WTC11 (cell line): ENCODE data around the gene ZNF202. TPM values are rescaled to one million over a fixed set of nuclear protein-coding genes. Genes with fewer than 3 reads are reported as not detected.
A peak's percentile ranks its signal among the peaks of the same experiment; 100 is the strongest.

Experiments
- ATF6 ChIP-seq: sonication (generic); formaldehyde crosslinking; IDR thresholded peaks from 2 replicates; pipeline ENCODE4 v1.8.1; 2023; ENCODE audit warnings: mild to moderate bottlenecking, missing genetic modification reagents
- CBFB ChIP-seq: sonication (generic); formaldehyde crosslinking; IDR thresholded peaks from 2 replicates; pipeline ENCODE4 v1.8.1; 2022; ENCODE audit warnings: mild to moderate bottlenecking, low read depth, missing genetic modification reagents
- CREM ChIP-seq: sonication (generic); formaldehyde crosslinking; IDR thresholded peaks from 2 replicates; pipeline ENCODE4 v1.8.1; 2022; ENCODE audit warnings: mild to moderate bottlenecking, missing genetic modification reagents, moderate library complexity
- E2F1 ChIP-seq: sonication (generic); formaldehyde crosslinking; IDR thresholded peaks from 2 replicates; pipeline ENCODE4 v1.8.0; 2022; ENCODE audit warnings: mild to moderate bottlenecking, missing genetic modification reagents
- E2F5 ChIP-seq: sonication (generic); formaldehyde crosslinking; IDR thresholded peaks from 2 replicates; pipeline ENCODE4 v1.8.1; 2022; ENCODE audit warnings: mild to moderate bottlenecking, moderate library complexity, missing genetic modification reagents
- ESRRA ChIP-seq: sonication (generic); formaldehyde crosslinking; IDR thresholded peaks from 2 replicates; pipeline ENCODE4 v1.8.1; 2022; ENCODE audit warnings: mild to moderate bottlenecking, missing genetic modification reagents, borderline replicate concordance
- FOXK1 ChIP-seq: sonication (generic); formaldehyde crosslinking; IDR thresholded peaks from 2 replicates; pipeline ENCODE4 v1.8.0; 2022; ENCODE audit warnings: mild to moderate bottlenecking, moderate library complexity, missing genetic modification reagents
- FOXP1 ChIP-seq: sonication (generic); formaldehyde crosslinking; IDR thresholded peaks from 2 replicates; pipeline ENCODE4 v1.8.0; 2022; ENCODE audit warnings: missing genetic modification reagents, mild to moderate bottlenecking, moderate library complexity, borderline replicate concordance
- HMGXB4 ChIP-seq: sonication (generic); formaldehyde crosslinking; IDR thresholded peaks from 2 replicates; pipeline ENCODE4 v1.8.1; 2023; ENCODE audit warnings: mild to moderate bottlenecking, moderate library complexity, missing genetic modification reagents
- KAT7 ChIP-seq: sonication (generic); formaldehyde crosslinking; IDR thresholded peaks from 2 replicates; pipeline ENCODE4 v1.8.1; 2023; ENCODE audit warnings: missing genetic modification reagents, mild to moderate bottlenecking, borderline replicate concordance
- MAX ChIP-seq: sonication (generic); formaldehyde crosslinking; IDR thresholded peaks from 2 replicates; pipeline ENCODE4 v1.8.0; 2022; ENCODE audit warnings: mild to moderate bottlenecking, missing genetic modification reagents
- MLX ChIP-seq: sonication (generic); formaldehyde crosslinking; IDR thresholded peaks from 2 replicates; pipeline ENCODE4 v1.8.1; 2023; ENCODE audit warnings: mild to moderate bottlenecking, missing genetic modification reagents, moderate library complexity
- NFE2L1 ChIP-seq: sonication (generic); formaldehyde crosslinking; IDR thresholded peaks from 2 replicates; pipeline ENCODE4 v1.8.1; 2023; ENCODE audit warnings: missing genetic modification reagents
- NFYB ChIP-seq: sonication (generic); formaldehyde crosslinking; conservative IDR thresholded peaks from 2 replicates; pipeline ENCODE4 v1.8.0; 2022; ENCODE audit warnings: low read depth, missing genetic modification reagents
- SOX15 ChIP-seq: fragments of 250-450 bp; sonication (Bioruptor Pico); IDR thresholded peaks from 2 replicates; pipeline ENCODE4 v1.9.0; 2021; ENCODE audit warnings: mild to moderate bottlenecking
- ZBTB43 ChIP-seq: sonication (generic); formaldehyde crosslinking; IDR thresholded peaks from 2 replicates; pipeline ENCODE4 v1.8.1; 2023; ENCODE audit warnings: mild to moderate bottlenecking, missing genetic modification reagents
- ZNF219 ChIP-seq: sonication (generic); formaldehyde crosslinking; IDR thresholded peaks from 2 replicates; pipeline ENCODE4 v1.8.0; 2023; ENCODE audit warnings: missing genetic modification reagents, mild to moderate bottlenecking, borderline replicate concordance
- ZNF263 ChIP-seq: sonication (generic); formaldehyde crosslinking; IDR thresholded peaks from 2 replicates; pipeline ENCODE4 v1.8.1; 2022; ENCODE audit warnings: low read depth, mild to moderate bottlenecking, moderate library complexity, missing genetic modification reagents
- ZNF416 ChIP-seq: fragments of 250-450 bp; sonication (Bioruptor Pico); IDR thresholded peaks from 2 replicates; pipeline ENCODE4 v1.9.0; 2021; ENCODE audit warnings: mild to moderate bottlenecking, inconsistent platforms
- ZNF512 ChIP-seq: sonication (generic); formaldehyde crosslinking; IDR thresholded peaks from 2 replicates; pipeline ENCODE4 v1.8.1; 2022; ENCODE audit warnings: missing genetic modification reagents, borderline replicate concordance
- ZNF671 ChIP-seq: fragments of 250-450 bp; sonication (Bioruptor Pico); IDR thresholded peaks from 2 replicates; pipeline ENCODE4 v1.8.0; 2021; ENCODE audit warnings: mild to moderate bottlenecking
- total RNA-seq: library from RNA; stranded (reverse); gene quantifications from 3 replicates; pipeline ENCODE4 v1.2.3, GENCODE V29; 2021
- TF ChIP-seq, protein P1 (sequence below): fragments of 250-450 bp; sonication (Bioruptor Pico); IDR thresholded peaks from 2 replicates; pipeline ENCODE4 v1.8.0; 2021; ENCODE audit warnings: mild to moderate bottlenecking
- TF ChIP-seq, protein P2 (sequence below): fragments of 250-450 bp; sonication (Bioruptor Pico); IDR thresholded peaks from 2 replicates; pipeline ENCODE4 v1.9.0; 2021; ENCODE audit warnings: mild to moderate bottlenecking

The ZNF202 gene
- total RNA-seq, 1 experiment from 2014 or later, result 29.9 TPM

DNA sequence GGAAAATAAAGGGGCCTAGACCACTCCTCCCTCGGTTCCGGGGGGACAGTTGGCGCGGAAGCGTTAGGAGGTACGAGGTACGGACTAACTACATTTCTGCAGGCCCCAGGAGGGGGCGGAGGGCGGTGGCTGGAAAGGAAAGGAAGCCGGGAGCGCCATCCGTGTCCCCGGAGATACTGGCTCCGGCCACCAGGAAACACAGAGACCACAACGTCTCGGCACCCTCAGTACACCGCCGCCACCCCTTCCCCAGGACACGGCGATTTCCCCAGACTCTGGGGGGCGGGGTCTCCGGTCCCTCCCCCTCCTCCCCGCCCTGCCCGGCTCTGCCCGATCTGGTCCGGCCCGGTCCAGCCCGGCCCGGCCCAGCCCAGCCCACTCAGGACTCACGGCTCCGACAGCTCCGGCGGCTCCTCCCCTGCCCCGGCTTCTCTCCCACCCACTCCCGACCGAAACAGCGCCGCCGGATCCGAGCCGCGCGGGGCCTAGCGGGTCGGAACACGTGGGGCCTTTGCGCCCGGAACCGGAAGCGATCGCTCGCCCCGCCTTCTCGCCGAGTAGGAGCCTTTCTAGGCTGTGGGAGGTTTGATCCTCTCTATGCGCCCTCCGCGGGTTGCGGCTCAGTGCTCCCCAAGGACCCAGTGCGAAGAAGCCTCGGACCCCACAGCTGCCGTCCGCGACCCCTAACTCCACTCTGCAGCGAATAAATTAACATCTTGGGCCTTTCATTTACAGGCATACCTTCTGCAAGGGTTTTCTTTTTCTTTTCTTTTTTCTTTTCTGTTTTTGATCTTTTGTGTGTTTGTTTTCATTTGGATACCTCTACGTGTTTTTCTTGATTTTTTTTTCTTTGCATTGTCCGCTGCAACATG is at the start of gene ZNF202 (continued):
- peak; percentile 93 for TF ChIP-seq MAX (CRISPR knock-in tag)
- TF ChIP-seq ZBTB43 (CRISPR knock-in tag), result peak; percentile 40; the same call in 1 of the 2 replicates
- peak; percentile 58; the same call in 1 of the 2 replicates for TF ChIP-seq ESRRA (CRISPR knock-in tag)
- TF ChIP-seq SOX15 (CRISPR knock-in tag), result no peak
- no peak for TF ChIP-seq E2F1 (CRISPR knock-in tag)
- TF ChIP-seq ZNF263 (CRISPR knock-in tag), result peak; percentile 26; the same call in 1 of the 2 replicates
- peak; percentile 53; the same call in 1 of the 2 replicates for TF ChIP-seq HMGXB4
- TF ChIP-seq MLX, result no peak
- TF ChIP-seq NFE2L1, result no peak
- TF ChIP-seq FOXP1 (CRISPR knock-in tag), result peak; percentile 85; the same call in 1 of the 2 replicates
- TF ChIP-seq ZNF671 (CRISPR knock-in tag), result no peak
- no peak for TF ChIP-seq CREM (CRISPR knock-in tag)
- TF ChIP-seq, protein P1, sequence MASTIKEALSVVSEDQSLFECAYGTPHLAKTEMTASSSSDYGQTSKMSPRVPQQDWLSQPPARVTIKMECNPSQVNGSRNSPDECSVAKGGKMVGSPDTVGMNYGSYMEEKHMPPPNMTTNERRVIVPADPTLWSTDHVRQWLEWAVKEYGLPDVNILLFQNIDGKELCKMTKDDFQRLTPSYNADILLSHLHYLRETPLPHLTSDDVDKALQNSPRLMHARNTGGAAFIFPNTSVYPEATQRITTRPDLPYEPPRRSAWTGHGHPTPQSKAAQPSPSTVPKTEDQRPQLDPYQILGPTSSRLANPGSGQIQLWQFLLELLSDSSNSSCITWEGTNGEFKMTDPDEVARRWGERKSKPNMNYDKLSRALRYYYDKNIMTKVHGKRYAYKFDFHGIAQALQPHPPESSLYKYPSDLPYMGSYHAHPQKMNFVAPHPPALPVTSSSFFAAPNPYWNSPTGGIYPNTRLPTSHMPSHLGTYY, result no peak
- peak; percentile 68; the same call in 1 of the 2 replicates for TF ChIP-seq E2F5
- peak; percentile 49; the same call in 1 of the 2 replicates for TF ChIP-seq KAT7 (CRISPR knock-in tag)
- TF ChIP-seq ZNF512 (CRISPR knock-in tag), result no peak
- no peak; the same call in 1 of the 2 replicates for TF ChIP-seq ZNF416 (CRISPR knock-in tag)
- TF ChIP-seq ZNF219 (CRISPR knock-in tag), result 0 out of 2 replicates have a peak, but pooled peaks have one; percentile 19
- no peak for TF ChIP-seq NFYB (CRISPR knock-in tag)
- TF ChIP-seq FOXK1 (CRISPR knock-in tag), result peak; percentile 68; the same call in 1 of the 2 replicates
- 0 out of 2 replicates have a peak, but pooled peaks have one; percentile 75 for TF ChIP-seq CBFB (CRISPR knock-in tag)
- no peak for TF ChIP-seq ATF6
- TF ChIP-seq, protein P2, sequence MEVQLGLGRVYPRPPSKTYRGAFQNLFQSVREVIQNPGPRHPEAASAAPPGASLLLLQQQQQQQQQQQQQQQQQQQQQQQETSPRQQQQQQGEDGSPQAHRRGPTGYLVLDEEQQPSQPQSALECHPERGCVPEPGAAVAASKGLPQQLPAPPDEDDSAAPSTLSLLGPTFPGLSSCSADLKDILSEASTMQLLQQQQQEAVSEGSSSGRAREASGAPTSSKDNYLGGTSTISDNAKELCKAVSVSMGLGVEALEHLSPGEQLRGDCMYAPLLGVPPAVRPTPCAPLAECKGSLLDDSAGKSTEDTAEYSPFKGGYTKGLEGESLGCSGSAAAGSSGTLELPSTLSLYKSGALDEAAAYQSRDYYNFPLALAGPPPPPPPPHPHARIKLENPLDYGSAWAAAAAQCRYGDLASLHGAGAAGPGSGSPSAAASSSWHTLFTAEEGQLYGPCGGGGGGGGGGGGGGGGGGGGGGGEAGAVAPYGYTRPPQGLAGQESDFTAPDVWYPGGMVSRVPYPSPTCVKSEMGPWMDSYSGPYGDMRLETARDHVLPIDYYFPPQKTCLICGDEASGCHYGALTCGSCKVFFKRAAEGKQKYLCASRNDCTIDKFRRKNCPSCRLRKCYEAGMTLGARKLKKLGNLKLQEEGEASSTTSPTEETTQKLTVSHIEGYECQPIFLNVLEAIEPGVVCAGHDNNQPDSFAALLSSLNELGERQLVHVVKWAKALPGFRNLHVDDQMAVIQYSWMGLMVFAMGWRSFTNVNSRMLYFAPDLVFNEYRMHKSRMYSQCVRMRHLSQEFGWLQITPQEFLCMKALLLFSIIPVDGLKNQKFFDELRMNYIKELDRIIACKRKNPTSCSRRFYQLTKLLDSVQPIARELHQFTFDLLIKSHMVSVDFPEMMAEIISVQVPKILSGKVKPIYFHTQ (CRISPR knock-in tag), result no peak
